Pancreas (tissue), 10 donors: ENCODE measurements around the gene PHACTR3. TPM values are rescaled to one million over a fixed set of nuclear protein-coding genes. Genes with fewer than 3 reads are reported as not detected.

Experiments used
- ATAC-seq, 4 donors: fragments of 200-7000 bp; cut with Tn5 transposase; one replicate each; pipeline versions ENCODE4 v1.8.0 to v1.9.1; 2020; ENCODE audit warnings: mild to moderate bottlenecking in 4 of 4, moderate library complexity in 4 of 4
- DNase-seq, 6 donors: peaks; one replicate each; pipeline ENCODE4 v3.0.0-alpha.2; 2020
- FAIRE-seq: peaks from 2 replicates; lab custom pipeline; 2012; peaks lifted over from hg19 to GRCh38; lab: Jason Lieb, UNC
- H3K27ac ChIP-seq, 4 donors: fragments of 200-600 bp; sonication (generic); 1 replicate in 3 of 4; 2 replicates in 1 of 4; pipeline versions ENCODE4 v1.5.0 to v1.8.0; 2020
- H3K27me3 ChIP-seq, 4 donors: fragments of 200-600 bp; one replicate each; pipeline ENCODE4 v1.8.0; 2021
- H3K36me3 ChIP-seq, 3 donors: fragments of 200-600 bp; sonication (generic) in 1 of 3; one replicate each; pipeline versions ENCODE4 v1.5.0 to v1.8.0; 2020 to 2021
- H3K4me1 ChIP-seq, 3 donors: fragments of 200-600 bp; one replicate each; pipeline ENCODE4 v1.8.0; 2021
- H3K4me3 ChIP-seq, 4 donors: fragments of 200-600 bp; sonication (generic) in 2 of 4; one replicate each; pipeline versions ENCODE4 v1.5.0 to v1.8.0; 2020 to 2021
- H3K9me3 ChIP-seq, 4 donors: fragments of 200-600 bp; one replicate each; pipeline ENCODE4 v1.8.0; 2021
- CTCF ChIP-seq, 4 donors: fragments of 200-600 bp; sonication (generic) in 3 of 4; IDR thresholded peaks; one replicate each; pipeline versions ENCODE4 v1.5.0 to v1.8.0; 2021; ENCODE audit warnings: antibody characterized with exemption in 4 of 4
- WGBS, 2 donors: extraction: QIAGEN DNeasy Blood & Tissue Kit; methylation state at CpG; one replicate each; pipeline ENCODE4 v1.1.7; 2013; 5-methylcytosine and 5-hydroxymethylcytosine counted together
- intact Hi-C, 3 donors: fragments of 100-400 bp; cut with DNase I; formaldehyde crosslinking; loops; one replicate each; pipeline versions ENCODE4 v1.11.1 to v1.14.2; 2022
- polyA plus RNA-seq, 2 donors: library from polyadenylated mRNA; stranded (reverse); fragments of 200-250 nt; gene quantifications; one replicate each; pipeline ENCODE4 v1.2.3, GENCODE V29; 2013
- total RNA-seq, 6 donors: library from RNA; stranded (reverse); fragmentation: NEBNext Ultra II Directional in 4 of 6; extraction: Animal tissue kit (Norgen Biotek cat#: 25700) in 4 of 6; gene quantifications; one replicate each; pipeline versions ENCODE4 v1.2.1 to v1.2.4, GENCODE V29; 2021 to 2023
- donor health status: healthy with polysubstance abuse.
- donor health status: DM: no; HTN: no; CAD: no; lungs with moderate emphysema.
- donor health status: DM: no; HTN: no; CAD: no.
- donor health status: control.
- donor health status: control.
- donor health status: Bipolar disorder and iron deficiency.
- donor health status: DM: yes; HTN: yes; CAD: no.
- donor health status: DM: no; HTN: no; CAD: no.
- donor health status: DM: no; HTN: no; CAD: no.
- donor health status: DM: yes; HTN: yes; CAD: no.

PHACTR3 gene
- total and polyA plus RNA-seq, 8 donors: 0.14 to 1.5 (median 0.35) TPM; not detected in 3

GRCh38 chr20:59661621-59662020, 57.3 kb downstream of the PHACTR3 start:
- Histone ChIP-seq H3K36me3 (no peaks in the 10 kb centered on the region), H3K27me3 (no peaks in the 10 kb centered on the region), H3K4me3 (no peak overlapping the region), H3K4me1 (no peaks in the 10 kb centered on the region), H3K9me3 (peaks cover 0 to 9% (median 0%) of the 10 kb centered on the region in 4 donors), H3K27ac (no peak overlapping the region)
- no peak for FAIRE-seq
- ATAC-seq: no peak
- no peak for DNase-seq
- WGBS, 2 donors: 39 to 45% methylated on average over 10 of the region's 10 CpGs
- TF ChIP-seq CTCF (IDR thresholded peaks at IDR 0.05): no peak
- intact Hi-C loops: no loop called here

GRCh38 chr20:59662161-59662560, 57.8 kb downstream of the PHACTR3 start:
- H3K27me3 ChIP-seq: no peaks in the 10 kb centered on the region
- no peak for ATAC-seq
- intact Hi-C loops: no loop called here
- peaks cover 0 to 9% (median 0%) of the 10 kb centered on the region in 4 donors for H3K9me3 ChIP-seq
- H3K4me1 ChIP-seq: no peaks in the 10 kb centered on the region
- no peaks in the 10 kb centered on the region for H3K36me3 ChIP-seq
- DNase-seq: no peak
- FAIRE-seq: no peak
- no peak overlapping the region for H3K4me3 ChIP-seq
- TF ChIP-seq CTCF (IDR thresholded peaks at IDR 0.05): no peak
- WGBS, 2 donors: 36 to 51% methylated on average over 5 of the region's 5 CpGs
- H3K27ac ChIP-seq: no peak overlapping the region

GRCh38 chr20:59662856-59663512, 58.6 kb downstream of the PHACTR3 start:
- Histone ChIP-seq H3K36me3 (no peaks in the 10 kb centered on the region), H3K4me3 (no peak overlapping the region), H3K9me3 (peaks cover 0 to under 1% (median 0%) of the 10 kb centered on the region in 4 donors), H3K27me3 (no peaks in the 10 kb centered on the region), H3K4me1 (no peaks in the 10 kb centered on the region), H3K27ac (no peak overlapping the region)
- DNase-seq: no peak
- no peak for TF ChIP-seq CTCF (IDR thresholded peaks at IDR 0.05)
- no peak for ATAC-seq
- WGBS, 2 donors: 63 to 69% methylated on average over 14 of the region's 14 CpGs
- intact Hi-C loops: no loop called here
- FAIRE-seq: no peak

GRCh38 chr20:59663513-59664060, 59.2 kb downstream of the PHACTR3 start:
- DNase-seq: no peak
- WGBS, 2 donors: 52 to 63% methylated on average over 15 of the region's 15 CpGs
- intact Hi-C loops: no loop called here

More at GRCh38 chr20:59663513-59664060, 59.2 kb downstream of the PHACTR3 start:
- FAIRE-seq (no peak), ATAC-seq (no peak)
- no peaks in the 10 kb centered on the region for H3K36me3 ChIP-seq
- no peaks in the 10 kb centered on the region for H3K27me3 ChIP-seq
- no peak overlapping the region for H3K4me3 ChIP-seq
- no peak for TF ChIP-seq CTCF (IDR thresholded peaks at IDR 0.05)
- no peaks in the 10 kb centered on the region for H3K4me1 ChIP-seq
- H3K9me3 ChIP-seq: no peaks in the 10 kb centered on the region
- H3K27ac ChIP-seq: no peak overlapping the region
